Osteocyte (in vitro differentiated cells): ENCODE measurements around the gene PSMC5. TPM values are rescaled to one million over a fixed set of nuclear protein-coding genes. Genes with fewer than 3 reads are reported as not detected.
"Not testable (repeated sequence)": the region's sequence is repeated elsewhere in the genome, so short reads cannot be mapped to it uniquely, and the experiment has no call there.

Experiments
- DNase-seq: peaks from one replicate; pipeline ENCODE4 v3.0.0; 2021; ENCODE audit warnings: mixed read lengths; ENCODE audit not compliant: unreplicated experiment; ENCODE audit errors: extremely low spot score
- H3K27ac Mint-ChIP-seq: one replicate; pipeline ENCODE4 v1.8.0; 2021; ENCODE audit warnings: mild to moderate bottlenecking, mixed read lengths; ENCODE audit not compliant: unreplicated experiment
- H3K27me3 Mint-ChIP-seq: one replicate; pipeline ENCODE4 v1.8.0; 2021; ENCODE audit warnings: mixed read lengths; ENCODE audit not compliant: unreplicated experiment
- H3K36me3 Mint-ChIP-seq: one replicate; pipeline ENCODE4 v1.8.0; 2021; ENCODE audit warnings: mixed read lengths; ENCODE audit not compliant: unreplicated experiment
- H3K4me1 Mint-ChIP-seq: one replicate; pipeline ENCODE4 v1.8.0; 2021; ENCODE audit warnings: mixed read lengths; ENCODE audit not compliant: unreplicated experiment
- H3K4me3 Mint-ChIP-seq: one replicate; pipeline ENCODE4 v1.8.0; 2021; ENCODE audit warnings: mild to moderate bottlenecking, moderate library complexity, mixed read lengths; ENCODE audit not compliant: unreplicated experiment
- H3K9me3 Mint-ChIP-seq: one replicate; pipeline ENCODE4 v1.8.0; 2021; ENCODE audit warnings: mixed read lengths; ENCODE audit not compliant: unreplicated experiment
- CTCF ChIP-seq: fragments of 200-600 bp; sonication (generic); IDR thresholded peaks from 2 replicates; pipeline ENCODE4 v1.5.0; 2021; ENCODE audit warnings: antibody characterized with exemption, mild to moderate bottlenecking, moderate library complexity
- total RNA-seq: library from RNA; stranded (reverse); gene quantifications from 2 replicates; pipeline ENCODE4 v1.2.1, GENCODE V29; 2021

PSMC5 gene
- total RNA-seq, 1 donor from 2014 or later = 106 TPM

- Mint-ChIP-seq H3K4me3 (peak within 1 kb of the TSS; percentile 97), H3K27me3 (no peaks in the 10 kb centered on the region), H3K36me3 (no peaks in the 10 kb centered on the region)
Observed at GRCh38 chr17:63842540-63843386, 15.5 kb downstream of the PSMC5 start, which contains the start of gene SMARCD2. SMARCD2 (minus strand) TSS chr17:63842685; CDS start chr17:63842674, 11 bp downstream.

GRCh38 chr17:63843387-63843888 is 16.2 kb downstream of the PSMC5 start:
- H3K27me3 Mint-ChIP-seq, H3K9me3 Mint-ChIP-seq, H3K36me3 Mint-ChIP-seq, DNase-seq: not testable (repeated sequence)
- Mint-ChIP-seq H3K4me3 (peak overlapping the region; percentile 77), H3K4me1 (peaks cover 39% of the 10 kb centered on the region), H3K27ac (peak overlapping the region; percentile 92)

More at GRCh38 chr17:63842540-63843386, 15.5 kb downstream of the PSMC5 start, which contains the start of gene SMARCD2:
- Mint-ChIP-seq H3K4me1 (peaks cover 41% of the 10 kb centered on the region), H3K27ac (peak within 1 kb of the TSS; percentile 93), H3K9me3 (no peaks in the 10 kb centered on the region)
- no peak for TF ChIP-seq CTCF
- DNase-seq = peak; percentile 99

GRCh38 chr17:63843910-63844677 is 16.9 kb downstream of the PSMC5 start:
- no peaks in the 10 kb centered on the region for H3K36me3 Mint-ChIP-seq
- no peaks in the 10 kb centered on the region for H3K27me3 Mint-ChIP-seq
- H3K9me3 Mint-ChIP-seq = no peaks in the 10 kb centered on the region
- peak overlapping the region; percentile 92 for H3K27ac Mint-ChIP-seq
- H3K4me3 Mint-ChIP-seq = peak overlapping the region; percentile 77
- no peak for DNase-seq
- TF ChIP-seq CTCF = no peak
- H3K4me1 Mint-ChIP-seq = peaks cover 35% of the 10 kb centered on the region

- peaks cover 29% of the 10 kb centered on the region for H3K4me1 Mint-ChIP-seq
- no peaks in the 10 kb centered on the region for H3K36me3 Mint-ChIP-seq
Observed at GRCh38 chr17:63845509-63845908, 18.3 kb downstream of the PSMC5 start.

More at GRCh38 chr17:63845509-63845908, 18.3 kb downstream of the PSMC5 start:
- H3K27ac Mint-ChIP-seq = no peak overlapping the region
- H3K9me3 Mint-ChIP-seq = no peaks in the 10 kb centered on the region
- DNase-seq = no peak
- no peaks in the 10 kb centered on the region for H3K27me3 Mint-ChIP-seq
- H3K4me3 Mint-ChIP-seq = no peak overlapping the region
- no peak for TF ChIP-seq CTCF
